ENCODE data around the gene SLC44A5.

Gene SLC44A5

GRCh38 chr1:75588779-75589475 is 22.0 kb downstream of the SLC44A5 start:
- no peak for DNase-seq

GRCh38 chr1:75587692-75588091 is 23.2 kb downstream of the SLC44A5 start:
- DNase-seq = no peak

- DNase-seq = no peak
These were observed 27.6 kb downstream of the SLC44A5 start for GRCh38 chr1:75583282-75583681.

- no peak for DNase-seq
These were observed 28.1 kb downstream of the SLC44A5 start for GRCh38 chr1:75582725-75583261.

- no peak for DNase-seq
These were observed 31.9 kb downstream of the SLC44A5 start for GRCh38 chr1:75579046-75579445.

- DNase-seq = no peak
These were observed 35.1 kb downstream of the SLC44A5 start for GRCh38 chr1:75575837-75576236.

- DNase-seq = no peak
These were observed 43.7 kb downstream of the SLC44A5 start for GRCh38 chr1:75567191-75567590.

- no peak for DNase-seq
These were observed 51.1 kb downstream of the SLC44A5 start for GRCh38 chr1:75559800-75560199.

- DNase-seq = no peak
These were observed 51.8 kb downstream of the SLC44A5 start for GRCh38 chr1:75559136-75559535.

- DNase-seq = no peak
These were observed 56.0 kb downstream of the SLC44A5 start for GRCh38 chr1:75554870-75555269.

- no peak for DNase-seq
These were observed 56.7 kb downstream of the SLC44A5 start for GRCh38 chr1:75554181-75554580.

GRCh38 chr1:75550559-75550958 is 60.4 kb downstream of the SLC44A5 start:
- no peak for DNase-seq

GRCh38 chr1:75548721-75549480 is 62.0 kb downstream of the SLC44A5 start:
- DNase-seq = no peak

- DNase-seq = no peak
These were observed 67.2 kb downstream of the SLC44A5 start for GRCh38 chr1:75543705-75544104.

- no peak for DNase-seq
These were observed 67.9 kb downstream of the SLC44A5 start for GRCh38 chr1:75542818-75543570.

GRCh38 chr1:75539230-75540116 is 71.4 kb downstream of the SLC44A5 start:
- no peak for DNase-seq

- no peak for DNase-seq
These were observed 77.8 kb downstream of the SLC44A5 start for GRCh38 chr1:75533085-75533484.

- DNase-seq = no peak
These were observed 79.3 kb downstream of the SLC44A5 start for GRCh38 chr1:75531570-75531969.

GRCh38 chr1:75529488-75529887 is 81.4 kb downstream of the SLC44A5 start:
- DNase-seq = no peak

- no peak for DNase-seq
These were observed 82.9 kb downstream of the SLC44A5 start for GRCh38 chr1:75528001-75528400.

GRCh38 chr1:75522389-75522788 is 88.5 kb downstream of the SLC44A5 start:
- DNase-seq = no peak

GRCh38 chr1:75521658-75522057 is 89.3 kb downstream of the SLC44A5 start:
- DNase-seq = no peak
